ENCODE results near the gene AHNAK2.

AHNAK2 gene

GRCh38 chr14:105023144-105023543 is 45.0 kb upstream of the AHNAK2 start:
- no peak for TF ChIP-seq CTCF (IDR thresholded peaks at IDR 0.05; ENCODE audit: extremely low read depth, insufficient read depth, missing control alignments)
- in situ Hi-C loops (cut with MboI; ENCODE audit: low pct_unique_long_range_greater_than_20kb, low sequenced_read_pairs, unreplicated experiment), result no loop called here
- no peak for DNase-seq (ENCODE audit: low spot score)

- DNase-seq (ENCODE audit: low spot score), result no peak
- no peak for TF ChIP-seq CTCF (IDR thresholded peaks at IDR 0.05; ENCODE audit: extremely low read depth, insufficient read depth, missing control alignments)
- in situ Hi-C loops (cut with MboI; ENCODE audit: low pct_unique_long_range_greater_than_20kb, low sequenced_read_pairs, unreplicated experiment), result no loop called here
Measured at GRCh38 chr14:105022276-105022670, 44.1 kb upstream of the AHNAK2 start.

GRCh38 chr14:105021656-105022275 is 43.6 kb upstream of the AHNAK2 start:
- DNase-seq (ENCODE audit: low spot score), result peak; percentile 53
- in situ Hi-C loops (cut with MboI; ENCODE audit: low pct_unique_long_range_greater_than_20kb, low sequenced_read_pairs, unreplicated experiment), result no loop called here
- peak; percentile 36 for TF ChIP-seq CTCF (IDR thresholded peaks at IDR 0.05; ENCODE audit: extremely low read depth, insufficient read depth, missing control alignments)

GRCh38 chr14:105020815-105021655 is 42.9 kb upstream of the AHNAK2 start, which contains the start of gene CDCA4:
TSS of gene CDCA4 (minus strand) at chr14:105021083. CDS start at chr14:105011929, 9,154 bp downstream.
- in situ Hi-C loops (cut with MboI; ENCODE audit: low pct_unique_long_range_greater_than_20kb, low sequenced_read_pairs, unreplicated experiment), result no loop called here
- peak; percentile 100 for DNase-seq (ENCODE audit: low spot score)
- TF ChIP-seq CTCF (IDR thresholded peaks at IDR 0.05; ENCODE audit: extremely low read depth, insufficient read depth, missing control alignments), result no peak

- in situ Hi-C loops (cut with MboI; ENCODE audit: low pct_unique_long_range_greater_than_20kb, low sequenced_read_pairs, unreplicated experiment), result no loop called here
- TF ChIP-seq CTCF (IDR thresholded peaks at IDR 0.05; ENCODE audit: extremely low read depth, insufficient read depth, missing control alignments), result peak; percentile 10
- peak; percentile 72 for DNase-seq (ENCODE audit: low spot score)
Measured at GRCh38 chr14:105019861-105020814, 42.0 kb upstream of the AHNAK2 start.

- in situ Hi-C loops (cut with MboI; ENCODE audit: low pct_unique_long_range_greater_than_20kb, low sequenced_read_pairs, unreplicated experiment), result no loop called here
- no peak for TF ChIP-seq CTCF (IDR thresholded peaks at IDR 0.05; ENCODE audit: extremely low read depth, insufficient read depth, missing control alignments)
- no peak for DNase-seq (ENCODE audit: low spot score)
Measured at GRCh38 chr14:105018414-105018813, 40.2 kb upstream of the AHNAK2 start.

All from GM13977 (cell line).